NB4 (cell line): ENCODE results near the gene LEPROT.

ENCODE experiments used
- CTCF ChIP-seq: IDR thresholded peaks from one replicate; pipeline ENCODE4 v1.5.1; 2012; ENCODE audit warnings: low read depth, low read length
- MAX ChIP-seq: IDR thresholded peaks from 2 replicates; pipeline ENCODE4 v1.6.1; 2011; ENCODE audit warnings: low read depth, low read length
- MYC ChIP-seq: IDR thresholded peaks from 2 replicates; pipeline ENCODE4 v1.6.1; 2011; ENCODE audit warnings: low read depth, low read length
- POLR2A ChIP-seq: IDR thresholded peaks from 2 replicates; pipeline ENCODE4 v1.6.1; 2011; ENCODE audit warnings: mild to moderate bottlenecking; ENCODE audit not compliant: insufficient read length; ENCODE audit errors: extremely low read depth

GRCh38 chr1:65469126-65469888, 48.8 kb downstream of the LEPROT start:
- TF ChIP-seq CTCF (no peak), POLR2A (no peak), MAX (no peak), MYC (no peak)
